ENCODE data around the gene PAX5.

DNA sequence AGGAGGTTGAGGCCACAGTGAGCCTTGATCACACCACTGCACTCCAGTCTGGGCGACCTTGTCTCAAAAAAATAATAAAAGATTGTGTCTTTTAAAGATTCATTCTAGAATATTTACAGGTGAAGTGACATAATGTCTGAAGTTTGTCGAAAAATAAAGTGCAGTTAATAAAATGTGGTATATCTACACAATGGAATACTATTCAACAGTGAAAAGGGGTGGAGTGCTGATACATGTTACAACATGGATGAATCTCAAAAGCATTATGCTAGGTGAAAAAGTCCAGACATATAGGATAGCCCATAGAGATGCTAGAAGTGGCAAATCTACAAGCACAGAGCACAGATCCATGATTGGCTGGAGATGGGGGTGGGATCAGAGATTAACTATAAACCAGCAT lies 101.9 kb downstream of the PAX5 start:
- TF ChIP-seq EZH2 (IDR thresholded peaks at IDR 0.05; ENCODE audit: insufficient read depth, poor library complexity, severe bottlenecking) (no peak), EZH2phosphoT487 (IDR thresholded peaks at IDR 0.05; ENCODE audit: insufficient read depth, low read depth) (no peak)
